ENCODE results near the gene ARPC5.

Gene ARPC5

DNA sequence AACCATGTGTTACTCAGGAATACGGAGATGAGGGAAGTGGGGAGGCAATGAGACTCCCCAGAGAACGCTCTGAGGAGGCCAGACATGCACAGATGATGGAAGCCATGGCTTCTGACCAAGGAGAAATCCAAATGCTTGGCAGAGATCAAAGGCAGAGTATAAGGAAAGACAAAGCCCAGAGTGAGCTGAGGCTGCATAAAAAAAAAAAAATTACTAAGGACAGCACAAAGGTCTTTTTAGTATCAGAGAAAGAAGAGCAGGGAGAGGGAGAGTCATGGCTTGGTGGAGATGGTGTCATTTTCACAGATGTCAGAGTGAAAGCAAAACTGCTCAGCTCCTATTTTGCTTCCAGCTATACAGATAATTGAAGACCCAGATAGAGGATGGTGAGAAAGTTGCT lies 37.2 kb downstream of the ARPC5 start:
- H3K36me3 ChIP-seq (ENCODE audit: control insufficient read depth, insufficient read depth, low read length) = no peaks in the 10 kb centered on the region
- DNase-seq (ENCODE audit: low read depth, low spot score) = no peak
- H3K9me3 ChIP-seq (ENCODE audit: control insufficient read depth, insufficient read depth, low read length) = no peaks in the 10 kb centered on the region
- H3K4me3 ChIP-seq (ENCODE audit: low read length) = no peak overlapping the region
- H3K27ac ChIP-seq (ENCODE audit: low read length) = no peak overlapping the region
- no peaks in the 10 kb centered on the region for H3K4me1 ChIP-seq (ENCODE audit: control insufficient read depth, insufficient read depth, low read length)
- no peaks in the 10 kb centered on the region for H3K27me3 ChIP-seq (ENCODE audit: control insufficient read depth, insufficient read depth, low read length)
- no CpG with 5 or more reads among the region's 2 CpGs for WGBS (ENCODE audit: insufficient coverage, insufficient read length)

DNA sequence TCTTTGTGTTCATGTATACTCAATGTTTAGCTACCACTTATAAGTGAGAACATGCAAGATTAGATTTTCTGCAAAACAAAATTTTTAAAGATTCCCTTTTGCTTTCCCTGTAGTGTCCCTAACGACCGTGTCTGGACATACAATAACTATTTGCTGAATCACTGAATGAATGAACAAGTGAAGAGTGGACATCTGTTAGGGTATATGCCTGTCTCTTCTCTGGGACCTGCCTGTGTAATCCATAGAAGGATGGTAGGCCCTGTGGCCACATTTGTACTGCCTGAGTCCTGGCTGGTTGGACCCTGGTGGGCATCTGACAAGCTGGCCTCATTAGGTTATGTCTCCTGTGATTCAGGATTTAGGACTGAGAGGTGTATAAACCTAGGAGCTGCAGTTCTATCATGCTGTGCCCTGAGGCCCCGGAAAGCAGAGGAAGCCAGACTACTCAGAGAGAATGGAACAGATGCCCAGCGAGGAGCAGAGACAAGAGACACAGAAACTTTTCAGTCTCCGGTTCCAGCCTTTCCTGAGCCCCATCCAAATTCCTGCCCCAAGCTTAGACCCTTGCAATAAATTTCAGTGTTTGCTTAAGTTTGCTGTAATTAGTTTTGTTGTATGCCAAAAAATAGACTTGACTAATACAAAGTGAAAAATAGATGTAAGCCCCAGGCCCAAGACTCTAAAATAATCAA lies 37.8 kb downstream of the ARPC5 start:
- H3K27me3 ChIP-seq (ENCODE audit: control insufficient read depth, insufficient read depth, low read length) = no peaks in the 10 kb centered on the region
- no peaks in the 10 kb centered on the region for H3K36me3 ChIP-seq (ENCODE audit: control insufficient read depth, insufficient read depth, low read length)
- H3K4me3 ChIP-seq (ENCODE audit: low read length) = no peak overlapping the region
- no peaks in the 10 kb centered on the region for H3K9me3 ChIP-seq (ENCODE audit: control insufficient read depth, insufficient read depth, low read length)
- H3K4me1 ChIP-seq (ENCODE audit: control insufficient read depth, insufficient read depth, low read length) = no peaks in the 10 kb centered on the region
- DNase-seq (ENCODE audit: low read depth, low spot score) = no peak
- WGBS (ENCODE audit: insufficient coverage, insufficient read length) = no CpG with 5 or more reads among the region's 5 CpGs
- H3K27ac ChIP-seq (ENCODE audit: low read length) = no peak overlapping the region

- H3K9me3 ChIP-seq (ENCODE audit: control insufficient read depth, insufficient read depth, low read length) = no peaks in the 10 kb centered on the region
- H3K4me3 ChIP-seq (ENCODE audit: low read length) = no peak overlapping the region
- no peaks in the 10 kb centered on the region for H3K36me3 ChIP-seq (ENCODE audit: control insufficient read depth, insufficient read depth, low read length)
- H3K27ac ChIP-seq (ENCODE audit: low read length) = no peak overlapping the region
- H3K4me1 ChIP-seq (ENCODE audit: control insufficient read depth, insufficient read depth, low read length) = no peaks in the 10 kb centered on the region
- no peak for DNase-seq (ENCODE audit: low read depth, low spot score)
- WGBS (ENCODE audit: insufficient coverage, insufficient read length) = no CpG with 5 or more reads among the region's 5 CpGs
- H3K27me3 ChIP-seq (ENCODE audit: control insufficient read depth, insufficient read depth, low read length) = no peaks in the 10 kb centered on the region
Measured at GRCh38 chr1:183596500-183596899, 39.1 kb downstream of the ARPC5 start.

GRCh38 chr1:183595537-183595936 lies 40.0 kb downstream of the ARPC5 start:
- H3K36me3 ChIP-seq (ENCODE audit: control insufficient read depth, insufficient read depth, low read length) = no peaks in the 10 kb centered on the region
- DNase-seq (ENCODE audit: low read depth, low spot score) = no peak
- no peaks in the 10 kb centered on the region for H3K9me3 ChIP-seq (ENCODE audit: control insufficient read depth, insufficient read depth, low read length)
- H3K4me1 ChIP-seq (ENCODE audit: control insufficient read depth, insufficient read depth, low read length) = no peaks in the 10 kb centered on the region
- no peak overlapping the region for H3K4me3 ChIP-seq (ENCODE audit: low read length)
- H3K27ac ChIP-seq (ENCODE audit: low read length) = no peak overlapping the region
- no peaks in the 10 kb centered on the region for H3K27me3 ChIP-seq (ENCODE audit: control insufficient read depth, insufficient read depth, low read length)
- WGBS (ENCODE audit: insufficient coverage, insufficient read length) = no CpG with 5 or more reads among the region's 2 CpGs

DNA sequence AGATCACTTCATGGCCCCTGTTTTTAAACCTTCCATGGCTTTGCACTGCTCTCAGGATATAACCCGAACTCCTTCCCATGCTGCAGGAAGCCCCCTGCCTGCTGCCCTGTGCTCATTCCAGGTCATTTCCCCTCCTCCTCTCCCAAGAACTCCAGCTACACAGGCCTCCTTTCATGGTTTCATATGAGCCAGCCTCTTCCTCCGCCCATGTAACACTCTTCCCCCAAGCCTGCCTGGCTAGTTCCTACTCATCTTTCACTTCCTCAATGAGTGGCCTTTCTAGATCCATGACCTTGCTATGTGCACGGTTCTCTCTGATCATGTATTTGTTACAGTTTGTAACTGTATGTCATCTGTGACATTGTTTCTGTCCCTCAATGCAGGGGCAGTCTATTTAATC lies 42.2 kb downstream of the ARPC5 start:
- Histone ChIP-seq H3K9me3 (ENCODE audit: control insufficient read depth, insufficient read depth, low read length) (no peaks in the 10 kb centered on the region), H3K4me1 (ENCODE audit: control insufficient read depth, insufficient read depth, low read length) (peaks cover 4% of the 10 kb centered on the region), H3K27ac (ENCODE audit: low read length) (no peak overlapping the region), H3K36me3 (ENCODE audit: control insufficient read depth, insufficient read depth, low read length) (no peaks in the 10 kb centered on the region), H3K4me3 (ENCODE audit: low read length) (no peak overlapping the region), H3K27me3 (ENCODE audit: control insufficient read depth, insufficient read depth, low read length) (no peaks in the 10 kb centered on the region)
- no peak for DNase-seq (ENCODE audit: low read depth, low spot score)
- whole genome bisulfite sequencing (ENCODE audit: insufficient coverage, insufficient read length) = no CpG with 5 or more reads among the region's 3 CpGs

DNA sequence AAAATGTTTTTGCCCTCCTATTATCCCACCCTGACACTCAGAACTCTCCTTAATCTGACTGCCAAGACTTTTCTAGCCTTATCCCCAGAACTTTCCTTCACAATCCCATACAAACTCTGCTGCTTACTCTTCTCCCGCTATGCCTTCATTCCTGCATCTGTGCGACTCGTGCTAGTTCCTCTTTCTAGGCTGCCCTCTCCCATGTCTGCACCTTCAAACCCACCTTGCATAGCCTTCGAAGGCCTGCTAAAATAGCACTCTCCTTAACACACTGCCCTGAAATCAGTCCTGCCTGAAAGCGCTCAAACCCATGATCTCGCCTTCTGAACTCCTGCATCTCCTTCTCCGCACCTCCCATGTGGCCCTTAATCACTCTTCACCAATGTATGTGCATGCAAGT lies 42.9 kb downstream of the ARPC5 start:
- no peak for DNase-seq (ENCODE audit: low read depth, low spot score)
- peaks cover 4% of the 10 kb centered on the region for H3K4me1 ChIP-seq (ENCODE audit: control insufficient read depth, insufficient read depth, low read length)
- H3K27ac ChIP-seq (ENCODE audit: low read length) = no peak overlapping the region
- no peaks in the 10 kb centered on the region for H3K27me3 ChIP-seq (ENCODE audit: control insufficient read depth, insufficient read depth, low read length)
- no peaks in the 10 kb centered on the region for H3K36me3 ChIP-seq (ENCODE audit: control insufficient read depth, insufficient read depth, low read length)
- no peak overlapping the region for H3K4me3 ChIP-seq (ENCODE audit: low read length)
- no peaks in the 10 kb centered on the region for H3K9me3 ChIP-seq (ENCODE audit: control insufficient read depth, insufficient read depth, low read length)
- no CpG with 5 or more reads among the region's 7 CpGs for WGBS (ENCODE audit: insufficient coverage, insufficient read length)

GRCh38 chr1:183590244-183591191 lies 45.1 kb downstream of the ARPC5 start, which contains the start of gene NCF2:
NCF2 (minus strand) TSS chr1:183590459; CDS start chr1:183590329, 130 bp downstream.
- H3K27ac ChIP-seq (ENCODE audit: low read length) = no peak within 1 kb of the TSS
- H3K27me3 ChIP-seq (ENCODE audit: control insufficient read depth, insufficient read depth, low read length) = no peaks in the 10 kb centered on the region
- H3K9me3 ChIP-seq (ENCODE audit: control insufficient read depth, insufficient read depth, low read length) = no peaks in the 10 kb centered on the region
- no peak for DNase-seq (ENCODE audit: low read depth, low spot score)
- WGBS (ENCODE audit: insufficient coverage, insufficient read length) = no CpG with 5 or more reads among the region's 6 CpGs
- H3K4me3 ChIP-seq (ENCODE audit: low read length) = no peak within 1 kb of the TSS
- H3K4me1 ChIP-seq (ENCODE audit: control insufficient read depth, insufficient read depth, low read length) = peaks cover 7% of the 10 kb centered on the region
- H3K36me3 ChIP-seq (ENCODE audit: control insufficient read depth, insufficient read depth, low read length) = no peaks in the 10 kb centered on the region

GRCh38 chr1:183589874-183590243 lies 45.7 kb downstream of the ARPC5 start:
- DNase-seq (ENCODE audit: low read depth, low spot score) = no peak
- H3K4me3 ChIP-seq (ENCODE audit: low read length) = no peak overlapping the region
- peaks cover 7% of the 10 kb centered on the region for H3K4me1 ChIP-seq (ENCODE audit: control insufficient read depth, insufficient read depth, low read length)
- no CpG with 5 or more reads among the region's 4 CpGs for WGBS (ENCODE audit: insufficient coverage, insufficient read length)
- no peaks in the 10 kb centered on the region for H3K36me3 ChIP-seq (ENCODE audit: control insufficient read depth, insufficient read depth, low read length)
- H3K9me3 ChIP-seq (ENCODE audit: control insufficient read depth, insufficient read depth, low read length) = no peaks in the 10 kb centered on the region
- H3K27ac ChIP-seq (ENCODE audit: low read length) = no peak overlapping the region
- H3K27me3 ChIP-seq (ENCODE audit: control insufficient read depth, insufficient read depth, low read length) = no peaks in the 10 kb centered on the region

- H3K36me3 ChIP-seq (ENCODE audit: control insufficient read depth, insufficient read depth, low read length) = no peaks in the 10 kb centered on the region
- H3K27me3 ChIP-seq (ENCODE audit: control insufficient read depth, insufficient read depth, low read length) = no peaks in the 10 kb centered on the region
- H3K9me3 ChIP-seq (ENCODE audit: control insufficient read depth, insufficient read depth, low read length) = no peaks in the 10 kb centered on the region
- peaks cover 7% of the 10 kb centered on the region for H3K4me1 ChIP-seq (ENCODE audit: control insufficient read depth, insufficient read depth, low read length)
- no peak overlapping the region for H3K27ac ChIP-seq (ENCODE audit: low read length)
- H3K4me3 ChIP-seq (ENCODE audit: low read length) = no peak overlapping the region
- no peak for DNase-seq (ENCODE audit: low read depth, low spot score)
- WGBS (ENCODE audit: insufficient coverage, insufficient read length) = 100% methylated on average over 1 of the region's 5 CpGs
Measured at GRCh38 chr1:183589384-183589783, 46.2 kb downstream of the ARPC5 start.

- Histone ChIP-seq H3K27me3 (ENCODE audit: control insufficient read depth, insufficient read depth, low read length) (no peaks in the 10 kb centered on the region), H3K9me3 (ENCODE audit: control insufficient read depth, insufficient read depth, low read length) (no peaks in the 10 kb centered on the region), H3K4me3 (ENCODE audit: low read length) (no peak overlapping the region), H3K27ac (ENCODE audit: low read length) (no peak overlapping the region), H3K36me3 (ENCODE audit: control insufficient read depth, insufficient read depth, low read length) (no peaks in the 10 kb centered on the region), H3K4me1 (ENCODE audit: control insufficient read depth, insufficient read depth, low read length) (peaks cover 7% of the 10 kb centered on the region)
- DNase-seq (ENCODE audit: low read depth, low spot score) = no peak
Measured at GRCh38 chr1:183588827-183589226, 46.8 kb downstream of the ARPC5 start.

Data from iPS DF 6.9 (cell line).